Ureter (tissue), 1 donor: Measurements from ENCODE around the gene PRXL2B. TPM values are rescaled to one million over a fixed set of nuclear protein-coding genes. Genes with fewer than 3 reads are reported as not detected.

ENCODE experiments used
- DNase-seq: peaks from one replicate; pipeline ENCODE4 v3.0.0-alpha.2; 2020; ENCODE audit warnings: low spot score
- total RNA-seq: library from RNA; stranded (reverse); gene quantifications from one replicate; pipeline ENCODE4 v1.2.4, GENCODE V29; 2023
- donor health status: DM: yes; HTN: yes; CAD: no.

Gene PRXL2B
- total RNA-seq, 1 donor from 2014 or later, result 37.1 TPM

DNA sequence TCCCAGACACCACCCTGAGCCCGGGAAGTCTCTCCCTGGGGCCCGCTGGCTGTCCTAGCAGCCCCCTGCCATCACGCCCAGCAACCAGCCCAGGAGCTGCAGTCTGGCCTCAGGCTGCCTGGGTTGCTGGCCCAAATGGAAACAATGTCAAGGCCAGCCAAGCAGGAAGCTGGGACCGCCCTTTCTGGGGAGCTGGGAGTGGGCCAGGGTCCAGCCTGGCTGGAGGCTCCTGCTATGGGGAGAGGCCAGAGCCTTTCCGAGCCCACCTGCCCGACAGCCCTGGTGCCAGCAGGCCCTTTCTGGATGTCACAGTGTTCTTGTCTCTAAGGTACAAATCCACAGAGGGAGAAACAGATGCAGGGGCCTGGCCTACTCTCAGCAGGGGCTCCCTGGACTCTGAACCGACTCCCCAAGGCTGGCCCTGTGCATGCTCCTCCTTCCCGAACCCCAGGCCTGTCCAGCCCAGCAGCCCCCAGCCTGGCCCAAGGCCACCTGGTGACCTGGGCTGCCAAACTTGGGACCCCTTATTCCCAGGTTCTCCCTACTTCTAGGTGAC, 47.4 kb downstream of the PRXL2B start:
- no peak for DNase-seq

DNA sequence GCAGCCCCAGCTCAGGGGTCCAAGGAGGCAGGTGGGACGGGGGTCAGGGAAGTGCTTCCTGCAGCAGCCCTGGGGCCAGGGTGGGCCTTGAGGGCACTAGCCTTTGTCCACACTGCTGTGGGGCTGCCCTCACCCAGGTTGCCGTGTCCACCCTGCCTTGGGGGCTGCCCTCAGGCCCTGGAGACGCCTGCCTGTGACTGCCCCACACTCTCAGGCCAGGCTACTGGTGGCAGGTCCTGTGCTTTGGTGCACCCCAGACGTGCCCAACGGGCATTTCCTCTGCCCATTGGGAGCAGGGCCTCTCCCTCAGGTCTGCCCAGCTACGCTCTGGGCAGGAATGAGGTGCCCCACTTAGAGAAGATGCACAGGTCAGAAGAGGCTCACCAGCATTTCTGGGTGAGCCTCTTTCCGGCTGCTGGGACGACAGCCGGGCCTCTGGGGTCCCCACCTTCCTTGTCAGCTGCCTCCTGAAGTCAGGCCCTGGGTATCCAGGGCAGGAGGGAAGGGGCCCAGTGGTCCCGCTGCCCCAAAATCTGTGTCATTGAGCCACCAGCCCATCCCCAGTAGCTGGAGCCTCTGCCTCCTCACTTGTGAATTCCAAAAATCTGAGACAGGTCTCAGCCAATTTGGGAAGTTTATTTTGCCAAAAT, 48.9 kb downstream of the PRXL2B start:
- no peak for DNase-seq

DNA sequence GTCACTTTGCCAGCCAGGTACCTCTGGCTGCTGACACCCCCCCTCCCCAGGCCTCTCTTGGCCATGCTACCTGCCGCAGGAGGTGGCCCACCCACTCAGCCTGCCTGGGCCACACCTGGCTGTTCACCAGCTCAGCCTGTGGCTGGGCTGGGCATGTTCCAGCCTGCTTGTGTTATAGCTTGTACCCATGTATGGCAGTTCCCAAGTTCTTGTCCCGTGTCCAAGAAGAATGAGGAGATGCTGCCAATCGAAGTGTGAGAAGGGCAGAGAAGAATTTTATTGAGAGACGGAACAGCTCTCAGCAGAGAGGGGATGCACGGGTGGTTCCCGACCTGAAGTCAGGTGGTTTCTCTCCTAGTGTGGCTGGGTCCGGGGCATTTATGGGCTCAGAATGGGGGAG, 50.2 kb downstream of the PRXL2B start:
- no peak for DNase-seq

DNA sequence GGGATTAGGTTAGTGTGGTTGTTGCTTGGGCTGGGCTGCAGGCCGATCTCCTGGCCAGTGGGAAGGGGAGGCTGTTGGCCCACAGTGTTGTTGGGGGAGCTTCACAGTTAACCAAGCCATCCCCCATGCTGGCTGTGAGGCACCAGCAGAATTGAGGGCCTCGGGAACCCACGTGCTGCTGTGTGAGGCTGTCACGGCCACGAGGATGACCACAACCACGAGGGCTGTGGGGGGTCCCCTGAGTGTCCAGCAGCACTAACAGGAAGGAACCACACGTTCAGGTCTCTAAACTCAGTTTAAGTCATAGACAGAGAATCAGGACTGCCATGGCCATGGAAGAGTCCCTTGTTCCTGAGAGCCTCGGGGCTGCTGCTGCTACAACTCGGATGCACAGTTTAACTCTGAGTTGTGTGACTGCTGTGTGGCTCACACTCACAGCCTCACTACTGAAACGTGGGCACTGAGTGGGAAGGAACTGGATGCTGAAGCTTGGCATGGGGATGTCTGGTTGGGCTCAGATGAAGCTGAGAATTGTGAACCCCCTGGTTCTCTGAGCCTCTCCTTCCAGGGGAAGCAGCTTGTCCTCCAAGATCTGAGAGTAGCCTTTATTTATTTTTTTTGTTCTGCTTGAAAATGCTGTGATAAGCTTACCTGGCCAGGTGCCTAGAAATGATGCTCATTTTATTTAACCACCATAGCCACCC, 51.0 kb downstream of the PRXL2B start:
- no peak for DNase-seq

DNA sequence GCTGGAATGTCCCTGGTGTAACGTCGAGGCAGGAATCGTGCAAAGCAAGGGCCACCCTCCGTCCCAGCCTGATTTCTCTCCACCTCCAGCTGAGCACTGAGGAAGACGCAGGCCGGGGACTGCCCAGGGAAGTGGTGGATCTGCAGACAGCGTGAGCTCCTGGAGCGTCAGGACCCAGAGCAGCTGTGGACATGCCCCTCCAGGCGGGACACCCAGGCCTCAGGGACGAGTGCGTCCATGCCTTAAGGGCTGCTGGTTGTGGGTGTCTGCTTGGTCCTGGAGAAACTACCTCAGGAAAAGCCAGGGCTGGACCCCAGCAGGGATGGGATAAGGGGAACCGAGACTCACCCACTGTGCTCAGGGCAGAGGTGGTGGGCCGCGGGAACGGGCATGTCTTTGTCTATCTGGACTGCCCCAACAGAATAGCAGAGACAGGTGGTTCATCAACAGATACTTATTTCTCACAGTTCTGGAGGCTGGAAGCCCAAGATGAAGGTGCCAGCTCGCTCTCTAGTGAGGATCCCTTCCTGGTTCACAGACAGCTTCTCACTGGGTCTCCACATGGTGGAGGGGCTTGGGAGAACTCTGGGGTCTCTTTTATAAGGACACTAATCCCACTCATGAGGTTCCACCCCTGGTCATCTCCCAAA, 52.0 kb downstream of the PRXL2B start:
- no peak for DNase-seq

DNA sequence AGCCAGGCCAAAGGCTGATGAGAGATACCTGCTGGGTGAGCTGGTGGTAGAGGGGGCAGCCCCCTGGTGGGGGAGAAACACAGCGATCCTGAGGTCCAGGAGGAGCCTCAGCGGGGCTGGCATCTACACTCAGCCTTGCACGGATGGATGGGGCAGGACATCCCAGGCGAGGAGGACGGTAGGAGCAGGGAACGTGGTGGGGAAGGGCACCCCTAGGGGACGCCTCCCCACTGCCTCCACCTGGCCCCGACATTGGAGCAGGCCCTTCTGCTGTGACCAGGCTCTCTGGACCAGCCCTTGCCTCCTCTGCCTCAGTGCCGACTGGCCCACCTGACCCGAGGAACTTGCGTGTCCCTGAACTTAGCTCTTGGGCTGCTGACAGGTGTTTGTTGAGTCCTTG, 52.6 kb downstream of the PRXL2B start:
- DNase-seq, result no peak

DNA sequence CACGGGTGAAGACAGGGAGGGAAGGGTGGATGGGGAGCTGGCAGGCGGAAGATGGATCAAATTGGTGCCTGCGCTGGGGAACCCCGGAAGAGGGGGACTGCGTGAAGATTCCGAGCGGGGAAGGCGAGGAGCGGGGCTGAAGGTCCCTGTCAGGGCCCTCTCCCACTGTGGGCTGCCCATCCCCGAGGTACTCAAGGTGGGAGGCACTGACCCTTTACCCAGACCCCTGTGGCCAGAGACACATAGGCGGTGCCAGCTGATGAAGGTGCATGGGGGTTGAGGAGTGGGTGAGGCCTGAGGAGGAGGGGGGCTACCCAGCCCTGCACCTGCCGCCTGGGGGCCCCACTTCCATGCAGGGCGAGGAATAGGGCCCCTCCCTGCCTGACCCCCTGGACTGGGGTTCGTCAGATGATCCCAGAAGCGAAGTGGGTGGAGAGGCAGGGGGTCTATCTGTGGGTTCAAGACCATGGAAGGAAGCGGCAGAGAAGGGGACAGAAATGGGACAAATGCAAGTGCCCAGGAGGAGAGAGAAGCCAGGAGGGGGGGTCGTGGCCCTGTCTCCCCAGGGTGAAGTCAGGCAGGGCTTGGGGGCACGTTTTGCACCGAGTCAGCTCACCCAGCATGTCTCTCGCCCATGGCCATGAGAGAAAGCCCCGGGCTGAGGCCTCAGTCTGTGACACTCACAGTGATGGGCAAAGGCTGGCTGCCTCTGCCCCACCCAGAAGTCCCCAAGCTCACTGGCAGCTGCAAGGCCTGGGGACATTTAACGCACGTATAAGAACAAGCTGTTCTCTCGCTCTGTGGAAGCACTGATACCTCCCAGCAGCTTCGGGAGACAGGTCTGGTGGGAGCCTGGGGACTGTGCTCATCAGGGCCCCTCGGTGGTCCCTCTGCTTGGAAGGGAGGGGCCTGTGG, 53.3 kb downstream of the PRXL2B start:
- no peak for DNase-seq

DNA sequence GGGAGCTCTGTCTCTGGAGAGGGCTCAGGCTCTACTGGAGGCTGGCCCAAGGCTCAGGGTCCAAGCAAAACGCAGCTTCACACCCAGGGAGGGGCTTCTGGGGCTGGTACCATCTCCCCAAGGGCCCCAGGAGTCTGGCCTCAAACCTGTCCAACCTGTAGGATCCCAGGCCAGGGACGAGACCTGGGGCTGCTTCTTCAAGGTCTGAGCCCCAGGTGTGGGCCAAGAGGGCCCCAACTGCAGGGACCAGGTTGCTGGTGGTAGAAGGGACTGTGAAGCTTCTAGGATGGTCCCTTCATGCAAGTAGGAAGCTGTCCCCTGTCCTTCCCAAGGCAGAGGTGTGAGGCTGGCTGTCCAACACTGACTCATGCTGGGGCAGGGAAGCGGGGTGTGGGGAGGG, 54.0 kb downstream of the PRXL2B start:
- no peak for DNase-seq

Other genes with a start within 250 kb of the PRXL2B start
- 19.0 TPM for gene MORN1, start 195.2 kb upstream of the PRXL2B start, total RNA-seq
- 141 TPM for gene RER1, start 194.9 kb upstream of the PRXL2B start, total RNA-seq
- gene PEX10, start 174.2 kb upstream of the PRXL2B start, total RNA-seq, result 30.7 TPM
- gene PLCH2, start 110.5 kb upstream of the PRXL2B start, total RNA-seq, result 90.0 TPM
- 29.9 TPM for gene PANK4, start 60.2 kb upstream of the PRXL2B start, total RNA-seq
- gene HES5, start 56.5 kb upstream of the PRXL2B start, total RNA-seq, result 0.57 TPM
- 160 TPM for gene TNFRSF14, start 30.4 kb upstream of the PRXL2B start, total RNA-seq
- 18.1 TPM for gene MMEL1, start 46.2 kb downstream of the PRXL2B start, total RNA-seq
- gene TTC34, start 214.9 kb downstream of the PRXL2B start, total RNA-seq, result 3.0 TPM